Suppressor macrophage treated with lipopolysaccharide for 1 hour (primary cell): Measurements from ENCODE around the gene RAB13.
A peak's percentile ranks its signal among the peaks of the same experiment; 100 is the strongest.

ENCODE experiments used
- DNase-seq, 3 donors: peaks; one replicate each; pipeline ENCODE4 v3.0.0-alpha.2; 2020 to 2022

RAB13 gene

GRCh38 chr1:153954826-153955225, 31.3 kb downstream of the RAB13 start:
- DNase-seq, result no peak

- DNase-seq, result no peak
These were observed 32.2 kb downstream of the RAB13 start for GRCh38 chr1:153953859-153954365.

GRCh38 chr1:153951801-153952200, 34.3 kb downstream of the RAB13 start:
- DNase-seq, result no peak

GRCh38 chr1:153951183-153951582, 35.0 kb downstream of the RAB13 start:
- DNase-seq, result no peak

- DNase-seq, result peak; percentile 84 to 95 (median 90)
These were observed 39.4 kb downstream of the RAB13 start, which contains the start of gene DENND4B for GRCh38 chr1:153946622-153947241. Gene DENND4B, minus strand, starts transcription at chr1:153946718. Its CDS starts 2,344 bp downstream, at chr1:153944374.

GRCh38 chr1:153945795-153946621, 40.1 kb downstream of the RAB13 start:
- DNase-seq, result peak; percentile 97 to 98 (median 97)

- DNase-seq, result peak; percentile 91 to 93 (median 92)
These were observed 40.9 kb downstream of the RAB13 start for GRCh38 chr1:153945131-153945794.

- no peak for DNase-seq
These were observed 41.4 kb downstream of the RAB13 start for GRCh38 chr1:153944827-153945117.

GRCh38 chr1:153944005-153944826, 41.9 kb downstream of the RAB13 start:
- DNase-seq, result peak; percentile 63 to 78 (median 77)

GRCh38 chr1:153942766-153943549, 43.2 kb downstream of the RAB13 start:
- DNase-seq, result no peak

GRCh38 chr1:153941826-153942725, 44.1 kb downstream of the RAB13 start:
- no peak for DNase-seq

- DNase-seq, result no peak
These were observed 45.4 kb downstream of the RAB13 start for GRCh38 chr1:153940756-153941155.

GRCh38 chr1:153939476-153939875, 46.7 kb downstream of the RAB13 start:
- no peak for DNase-seq

GRCh38 chr1:153938996-153939395, 47.1 kb downstream of the RAB13 start:
- DNase-seq, result no peak

GRCh38 chr1:153937331-153937730, 48.8 kb downstream of the RAB13 start:
- no peak for DNase-seq

GRCh38 chr1:153936011-153936802, 49.9 kb downstream of the RAB13 start:
- no peak for DNase-seq

GRCh38 chr1:153934746-153935145, 51.4 kb downstream of the RAB13 start:
- no peak for DNase-seq

GRCh38 chr1:153933955-153934354, 52.2 kb downstream of the RAB13 start:
- DNase-seq, result no peak

GRCh38 chr1:153933430-153933829, 52.7 kb downstream of the RAB13 start:
- DNase-seq, result no peak
